Testis (tissue), 2 donors: ENCODE data around the gene CDK14.

Source experiments
- POLR2A ChIP-seq: fragments of 450-650 bp; IDR thresholded peaks from one replicate; pipeline ENCODE4 v1.6.1; 2017; ENCODE audit warnings: antibody characterized with exemption, mild to moderate bottlenecking, moderate library complexity
- TF ChIP-seq, protein P1 (sequence below), 3 experiments: fragments of 450-650 bp in 2 of 3; fragments of 200-600 bp in 1 of 3; sonication (generic) in 1 of 3; IDR thresholded peaks; one replicate each; pipeline ENCODE4 v1.5.1; 2016 to 2019; ENCODE audit warnings: antibody characterized with exemption in 3 of 3, mild to moderate bottlenecking in 2 of 3, moderate library complexity in 1 of 3

DNA sequence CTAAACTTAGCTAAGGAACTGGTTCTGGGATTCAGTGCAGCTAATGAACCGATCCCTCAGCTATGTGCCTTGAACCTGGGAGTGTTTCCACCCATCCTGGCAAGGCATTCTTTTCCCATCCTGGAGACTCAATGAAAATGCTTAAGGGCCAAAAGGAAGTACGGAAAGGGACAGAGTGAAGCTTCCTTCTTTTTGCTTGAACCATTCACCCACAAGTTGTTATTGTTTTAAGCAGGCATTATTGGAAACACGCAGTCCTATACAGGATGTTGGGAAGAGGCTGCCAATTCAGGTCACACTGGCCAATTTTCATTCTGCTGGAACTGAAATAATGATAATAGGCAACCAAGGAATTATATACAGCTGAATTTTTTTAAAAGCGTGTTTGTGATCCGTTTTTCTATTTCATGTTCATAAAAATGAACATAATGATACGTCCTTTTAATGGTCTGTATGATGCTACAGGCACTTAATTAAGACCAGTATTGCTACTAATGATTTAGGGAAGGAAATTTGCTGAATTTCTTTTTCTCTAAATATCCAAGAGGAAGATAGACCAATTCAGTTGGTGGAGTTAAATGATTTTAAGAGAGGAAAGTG is 610.3 kb downstream of the CDK14 start:
- TF ChIP-seq, protein P1, sequence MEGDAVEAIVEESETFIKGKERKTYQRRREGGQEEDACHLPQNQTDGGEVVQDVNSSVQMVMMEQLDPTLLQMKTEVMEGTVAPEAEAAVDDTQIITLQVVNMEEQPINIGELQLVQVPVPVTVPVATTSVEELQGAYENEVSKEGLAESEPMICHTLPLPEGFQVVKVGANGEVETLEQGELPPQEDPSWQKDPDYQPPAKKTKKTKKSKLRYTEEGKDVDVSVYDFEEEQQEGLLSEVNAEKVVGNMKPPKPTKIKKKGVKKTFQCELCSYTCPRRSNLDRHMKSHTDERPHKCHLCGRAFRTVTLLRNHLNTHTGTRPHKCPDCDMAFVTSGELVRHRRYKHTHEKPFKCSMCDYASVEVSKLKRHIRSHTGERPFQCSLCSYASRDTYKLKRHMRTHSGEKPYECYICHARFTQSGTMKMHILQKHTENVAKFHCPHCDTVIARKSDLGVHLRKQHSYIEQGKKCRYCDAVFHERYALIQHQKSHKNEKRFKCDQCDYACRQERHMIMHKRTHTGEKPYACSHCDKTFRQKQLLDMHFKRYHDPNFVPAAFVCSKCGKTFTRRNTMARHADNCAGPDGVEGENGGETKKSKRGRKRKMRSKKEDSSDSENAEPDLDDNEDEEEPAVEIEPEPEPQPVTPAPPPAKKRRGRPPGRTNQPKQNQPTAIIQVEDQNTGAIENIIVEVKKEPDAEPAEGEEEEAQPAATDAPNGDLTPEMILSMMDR (IDR thresholded peaks at IDR 0.05): no peak
- no peak for TF ChIP-seq POLR2A
